ENCODE results near the gene SLX4.
"Not testable (repeated sequence)": the region's sequence is repeated elsewhere in the genome, so short reads cannot be mapped to it uniquely, and the experiment has no call there.

SLX4 gene

DNA sequence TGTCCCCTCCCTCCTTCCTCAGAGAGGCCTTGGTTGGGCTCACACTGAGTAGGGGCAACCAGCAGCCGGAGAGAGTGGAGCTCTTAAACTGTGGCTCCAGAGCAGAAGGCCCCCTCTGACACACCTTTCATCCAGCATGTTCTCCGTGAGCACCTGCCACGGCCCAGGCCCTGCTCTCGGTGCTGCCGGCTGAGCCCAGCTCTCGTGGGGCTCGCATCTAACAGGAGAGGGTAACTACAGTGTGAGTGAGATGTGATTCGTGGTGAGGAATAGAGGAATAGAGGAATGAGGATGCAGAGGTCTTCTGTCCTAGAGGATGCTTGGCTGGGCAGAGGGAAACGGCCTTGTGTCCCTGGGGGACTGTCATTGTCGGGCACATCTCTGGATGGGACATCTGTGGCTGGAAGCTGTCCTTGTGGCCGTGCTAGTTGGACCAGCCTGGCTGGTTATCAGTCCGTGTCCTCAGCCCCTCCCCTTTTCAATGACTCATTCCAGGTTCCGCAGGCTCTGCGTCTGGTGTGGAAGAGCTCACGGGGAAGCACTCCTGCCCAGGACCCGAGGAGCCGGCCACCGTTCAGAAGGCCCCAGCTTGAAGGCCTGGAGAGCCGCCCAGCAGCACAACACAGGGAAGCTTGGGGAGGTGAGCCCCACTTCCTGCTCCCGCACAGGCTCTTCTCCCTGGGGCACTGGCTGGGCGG is 31.1 kb upstream of the SLX4 start:
- DNase-seq (ENCODE audit: extremely low read depth in 1 of 2, low read depth in 1 of 2): no peak

DNA sequence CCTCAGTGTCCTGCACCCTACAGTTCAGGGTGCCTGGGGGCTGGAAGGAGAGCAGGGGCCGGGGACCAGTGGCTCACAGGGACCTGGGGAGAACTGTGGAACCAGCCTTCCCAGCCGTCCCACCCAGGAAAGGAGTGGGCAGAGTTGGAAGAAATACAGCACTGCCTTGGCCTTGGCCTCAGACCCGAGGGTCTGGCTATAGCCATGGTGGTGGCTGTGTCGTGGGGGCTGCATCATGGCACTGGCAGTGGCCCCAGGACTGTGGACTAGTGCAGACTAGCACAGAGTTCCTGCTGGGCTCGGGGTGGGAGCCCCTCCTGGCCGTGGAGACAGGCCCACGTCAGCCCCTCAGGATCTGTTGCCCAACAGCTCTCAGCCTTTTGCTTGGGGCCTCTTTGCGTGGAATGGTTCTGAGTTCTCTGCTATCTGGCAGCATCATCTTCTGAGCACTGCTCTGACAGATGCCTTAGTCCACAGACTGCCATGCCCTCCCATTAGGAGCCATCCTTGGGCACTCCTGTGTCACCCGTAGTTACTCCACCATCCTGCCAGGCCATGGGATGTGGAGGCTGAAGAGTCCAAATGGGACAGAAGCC is 30.5 kb upstream of the SLX4 start:
- DNase-seq (ENCODE audit: extremely low read depth in 1 of 2, low read depth in 1 of 2): no peak

DNA sequence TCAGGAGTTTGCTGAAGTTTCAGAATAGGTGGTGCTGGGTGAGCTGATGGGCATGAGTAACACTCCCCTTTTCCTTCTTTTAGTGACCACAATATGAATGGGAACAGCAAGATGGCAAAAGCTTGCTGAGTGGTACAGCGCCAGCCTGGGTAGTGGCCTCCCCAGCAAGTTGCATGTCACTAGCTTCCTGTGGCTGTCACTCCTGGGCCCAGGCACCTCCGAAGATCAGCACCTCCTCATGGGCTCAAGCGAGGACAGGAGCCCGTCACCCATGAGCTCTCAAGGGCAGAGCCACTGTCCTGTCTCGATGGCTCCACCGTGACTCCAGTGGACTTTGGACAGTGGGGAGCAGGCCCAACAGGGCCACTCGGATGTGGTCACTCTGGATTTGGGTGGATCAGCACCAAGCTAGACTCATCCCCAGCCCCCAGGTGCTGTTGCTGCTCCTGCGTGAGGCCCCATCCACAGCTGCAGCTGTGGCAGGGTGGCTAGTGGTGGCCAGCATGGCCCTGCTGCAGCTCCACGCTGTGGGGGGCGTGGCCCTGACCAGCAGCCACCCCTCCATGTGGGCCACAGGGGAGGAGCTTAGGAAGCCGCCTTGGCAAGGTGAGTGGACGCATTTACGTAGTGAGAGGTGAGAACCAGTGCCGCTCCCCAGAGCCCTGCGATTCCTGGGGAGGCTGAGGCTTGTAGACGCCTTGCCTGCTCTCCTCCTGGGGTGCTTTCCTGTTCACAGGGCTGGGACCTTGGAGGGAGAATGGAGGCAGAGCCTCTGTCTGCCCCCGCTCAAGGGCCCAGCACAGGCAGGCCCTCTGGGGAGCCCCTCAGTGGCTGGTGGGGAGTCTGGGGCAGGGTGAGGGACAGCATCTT is 29.5 kb upstream of the SLX4 start:
- no peak for DNase-seq (ENCODE audit: extremely low read depth in 1 of 2, low read depth in 1 of 2)

DNA sequence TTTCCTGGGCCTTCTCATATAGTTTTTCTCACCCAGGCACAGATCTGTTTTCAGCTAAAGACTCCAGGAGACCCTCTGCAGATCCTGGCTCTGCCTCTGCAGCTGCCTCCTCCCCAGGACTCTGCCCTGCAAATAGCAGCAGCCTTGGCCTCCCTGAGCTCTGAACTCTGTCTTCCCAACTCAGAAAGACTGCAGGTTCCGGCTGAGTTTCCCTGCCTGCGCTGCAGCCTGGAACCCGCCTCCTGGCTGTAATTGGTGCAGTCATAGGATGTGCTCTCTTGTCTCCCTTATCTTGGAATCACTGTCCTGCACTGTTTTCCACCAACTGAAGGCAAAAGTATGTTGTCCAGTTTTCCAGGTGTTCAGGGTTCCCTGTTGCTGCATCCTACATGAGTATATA is 28.8 kb upstream of the SLX4 start:
- DNase-seq (ENCODE audit: extremely low read depth in 1 of 2, low read depth in 1 of 2): no peak

DNA sequence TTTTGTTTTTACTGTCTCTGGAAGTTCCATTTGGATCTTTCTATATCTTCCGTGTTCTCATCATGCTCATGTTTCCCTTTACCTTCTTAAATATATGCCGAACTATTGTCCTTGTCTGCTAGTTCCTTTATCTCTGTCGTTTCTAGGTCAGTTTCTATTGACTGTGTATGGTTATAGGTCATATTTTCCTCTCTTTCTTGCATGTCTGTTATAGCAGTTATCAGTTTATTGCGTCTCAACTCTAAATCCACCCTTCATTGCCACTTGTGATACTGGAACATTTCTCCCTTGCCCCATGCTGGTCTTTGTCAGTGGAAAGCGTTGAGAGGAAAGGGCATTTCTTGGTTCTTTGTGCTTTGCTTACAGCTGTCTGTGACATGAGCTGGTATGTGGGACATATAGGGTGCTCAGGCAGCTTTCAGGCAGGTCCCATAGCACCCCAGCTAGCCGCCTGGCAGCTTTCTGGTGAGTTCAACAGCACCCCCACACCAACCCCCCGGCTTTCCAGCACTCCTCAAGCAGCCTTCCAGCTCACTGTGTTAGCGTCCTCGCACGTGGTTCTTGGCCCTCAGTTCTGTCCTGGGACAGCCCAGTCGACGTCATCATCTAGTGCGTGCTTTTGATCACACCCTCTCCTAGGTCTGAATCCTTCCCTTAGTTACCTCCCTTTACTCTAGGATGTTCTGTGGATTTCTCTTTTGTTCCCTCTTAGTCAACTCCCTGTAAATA is 27.7 kb upstream of the SLX4 start:
- no peak for DNase-seq (ENCODE audit: extremely low read depth in 1 of 2, low read depth in 1 of 2)

DNA sequence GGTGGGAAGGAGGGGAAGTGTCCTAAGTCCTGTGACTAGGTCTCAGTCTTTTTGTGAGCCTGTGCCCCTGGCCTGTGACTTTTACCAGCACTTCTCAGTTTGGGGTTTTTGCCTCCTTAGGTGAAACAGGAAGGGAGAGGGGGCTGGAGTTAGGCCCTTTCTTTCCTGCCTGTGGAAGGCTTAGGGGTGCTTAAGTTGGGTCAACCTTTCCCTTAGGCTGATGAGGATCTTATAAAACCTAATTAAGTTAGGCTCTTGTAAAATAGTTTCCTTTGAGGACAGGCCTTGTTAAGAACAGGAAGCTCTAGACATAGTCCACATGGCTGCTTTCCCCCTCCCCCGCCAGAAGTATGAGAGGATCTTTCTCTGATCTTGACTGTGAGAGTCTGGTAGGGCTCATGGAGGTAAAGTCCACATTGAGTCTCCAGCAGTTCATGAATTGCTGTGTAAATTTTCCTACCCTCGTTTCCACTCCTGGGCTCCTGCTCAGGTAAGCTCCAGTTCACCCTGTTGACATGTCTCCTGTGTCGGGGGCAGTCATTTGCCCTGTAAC is 26.0 kb upstream of the SLX4 start:
- DNase-seq (ENCODE audit: extremely low read depth in 1 of 2, low read depth in 1 of 2): no peak

DNA sequence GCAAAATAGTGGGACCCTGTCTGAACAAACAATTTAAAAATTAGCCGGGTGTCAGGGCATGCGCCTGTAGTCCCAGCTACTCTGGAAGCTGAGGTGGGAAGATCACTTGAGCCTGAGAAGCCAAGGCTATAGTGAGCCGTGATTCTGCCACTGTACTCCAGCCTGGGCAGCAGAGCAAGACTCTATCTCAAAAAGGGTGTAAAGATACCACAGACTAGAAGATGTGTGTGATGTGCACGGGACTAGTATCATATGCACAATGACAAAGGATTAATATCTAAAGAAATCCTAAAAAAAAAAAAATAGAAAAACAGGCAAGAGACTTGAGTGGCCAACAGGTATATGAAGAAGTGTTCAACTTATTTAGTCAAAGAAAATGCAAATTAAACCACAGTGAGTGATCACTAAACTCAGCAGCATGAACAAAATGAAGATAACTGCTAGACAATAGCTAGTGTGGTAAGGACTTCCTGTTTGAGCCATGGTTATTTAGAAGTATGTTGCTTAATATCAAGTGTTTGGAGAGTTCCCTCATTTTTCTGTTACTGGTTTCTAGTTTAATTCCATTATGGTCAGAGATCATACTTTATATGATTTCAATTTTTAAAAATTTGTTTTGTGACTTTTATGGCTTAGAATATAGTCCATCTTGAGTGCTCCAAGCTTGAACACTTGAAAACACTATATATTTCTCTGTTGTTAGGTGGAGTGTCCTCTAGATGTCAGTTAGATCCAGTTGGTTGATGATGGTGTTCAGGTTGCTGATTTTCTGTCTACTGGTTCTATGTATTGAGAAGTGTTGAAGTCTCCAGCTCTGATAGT is 14.7 kb upstream of the SLX4 start:
- no peak for DNase-seq (ENCODE audit: extremely low read depth in 1 of 2, low read depth in 1 of 2)

DNA sequence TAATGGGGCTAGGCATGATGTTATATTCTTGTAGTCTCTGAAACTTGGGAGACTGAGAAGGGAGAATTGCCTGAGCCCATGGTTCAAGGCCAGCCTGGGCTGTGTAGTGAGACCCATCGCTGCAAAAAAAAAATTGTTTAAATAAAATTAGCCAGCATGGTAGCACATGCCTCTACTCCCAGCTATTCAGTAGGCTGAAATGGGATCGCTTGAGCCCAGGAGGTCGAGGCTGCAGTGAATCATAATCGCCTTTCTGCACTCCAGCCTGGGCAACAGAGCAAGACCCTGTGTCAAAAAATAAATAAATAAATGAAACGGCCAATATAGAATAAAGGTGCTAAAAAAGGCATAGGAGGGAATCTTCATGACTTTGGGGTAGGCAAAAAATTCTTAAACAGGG is 13.9 kb upstream of the SLX4 start:
- DNase-seq (ENCODE audit: extremely low read depth in 1 of 2, low read depth in 1 of 2): no peak

DNA sequence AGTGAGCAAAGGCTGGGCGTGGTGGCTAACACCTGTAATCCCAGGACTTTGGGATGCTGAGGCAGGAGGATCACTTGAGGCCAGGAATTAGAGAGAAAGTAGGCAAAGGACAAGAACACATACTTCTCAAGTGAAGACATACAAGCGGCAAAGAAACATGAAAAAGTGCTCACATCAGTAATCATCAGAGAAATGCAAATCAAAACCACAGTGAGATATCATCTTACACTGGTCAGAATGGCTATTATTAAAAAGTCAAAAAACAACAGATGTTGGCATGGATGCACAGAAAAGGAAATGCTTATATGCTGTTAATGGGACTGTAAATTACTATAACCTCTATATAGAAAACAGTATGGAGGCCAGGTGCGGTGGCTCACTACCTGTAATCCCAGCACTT is 12.2 kb upstream of the SLX4 start:
- DNase-seq (ENCODE audit: extremely low read depth in 1 of 2, low read depth in 1 of 2): no peak

DNA sequence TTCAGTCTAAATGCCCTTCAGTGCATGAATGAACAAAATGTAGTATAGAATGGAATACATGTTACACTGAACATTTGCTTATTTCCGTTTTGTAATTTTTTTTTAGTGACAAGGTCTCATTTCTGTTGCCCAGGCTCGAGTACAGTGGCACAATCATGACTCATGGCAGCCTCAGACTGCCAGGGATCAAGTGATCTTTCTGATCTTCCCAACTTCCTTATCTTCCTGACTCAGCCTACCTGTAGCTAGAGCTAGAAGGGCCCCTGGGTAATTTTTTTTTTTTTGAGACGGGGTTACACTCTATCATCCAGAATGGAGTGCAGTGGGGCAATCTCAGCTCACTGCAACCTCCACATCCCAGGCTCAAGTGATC is 7.3 kb upstream of the SLX4 start:
- no peak for DNase-seq (ENCODE audit: extremely low read depth in 1 of 2, low read depth in 1 of 2)

DNA sequence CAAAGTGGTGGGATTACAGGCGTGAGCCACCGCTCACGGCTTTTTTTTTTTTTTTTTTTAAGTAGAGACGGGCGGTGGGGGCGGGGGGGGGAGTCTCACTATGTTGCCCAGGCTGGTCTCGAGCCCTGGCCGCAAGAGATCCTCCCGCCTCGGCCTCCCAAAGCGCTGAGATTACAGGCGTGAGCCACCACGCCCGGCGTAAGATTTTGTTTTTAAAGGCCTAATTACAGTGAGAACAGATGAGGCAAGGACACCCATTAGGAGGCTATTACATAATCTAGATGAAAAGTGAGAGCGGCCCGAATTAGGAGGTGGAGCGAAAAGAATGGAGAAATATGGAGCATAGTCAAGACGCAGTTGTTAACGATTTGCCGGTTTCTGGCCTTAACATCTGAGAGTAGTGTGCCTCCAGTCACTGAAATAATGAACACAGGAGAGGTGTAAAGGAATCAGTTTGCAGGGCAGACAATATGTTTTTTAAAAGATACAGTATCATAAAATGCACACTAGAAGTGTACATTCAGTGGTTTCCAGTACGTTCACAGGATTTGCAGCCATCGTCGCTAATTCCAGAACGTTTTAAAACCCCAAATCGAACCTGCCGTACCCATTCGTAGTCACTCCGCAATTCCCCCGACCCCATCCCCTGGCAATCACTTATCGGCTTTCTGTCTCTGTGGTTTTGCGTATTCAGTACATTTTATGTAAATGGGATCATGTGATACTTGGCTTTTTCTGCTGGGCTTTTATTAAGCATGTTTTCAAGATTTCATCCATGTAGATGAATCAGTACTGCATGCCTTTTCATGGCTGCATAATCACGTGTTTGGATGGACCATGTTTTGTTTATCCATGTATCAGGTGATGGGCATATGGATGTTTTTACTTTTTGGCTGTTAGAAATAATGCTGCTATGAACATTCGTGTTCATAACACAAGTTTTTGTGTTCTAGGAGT is 1.4 kb upstream of the SLX4 start:
- no peak for DNase-seq (ENCODE audit: extremely low read depth in 1 of 2, low read depth in 1 of 2)

DNA sequence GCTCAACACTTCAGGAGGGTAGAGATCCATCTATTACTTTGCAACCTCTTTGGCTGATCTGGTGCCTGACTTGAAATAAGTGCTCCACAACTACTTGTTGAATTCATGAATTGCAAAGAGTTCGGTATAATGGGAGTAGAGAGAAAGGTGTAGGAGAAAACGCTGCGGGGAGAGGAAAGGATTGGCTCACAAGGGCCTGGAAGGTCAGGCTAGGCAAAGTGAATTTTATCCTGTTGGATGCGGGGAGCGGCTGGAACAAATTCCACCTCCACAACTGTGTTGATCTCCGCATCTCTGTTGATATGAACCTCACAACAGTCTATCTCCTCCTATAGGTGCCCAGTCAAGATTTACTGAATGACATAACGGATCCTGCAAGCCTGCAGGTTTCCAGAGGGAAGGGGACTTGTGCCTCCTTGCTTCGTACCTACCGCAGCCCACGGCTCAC is 684 bp downstream of the SLX4 start:
- no peak for DNase-seq (ENCODE audit: extremely low read depth in 1 of 2, low read depth in 1 of 2)

DNA sequence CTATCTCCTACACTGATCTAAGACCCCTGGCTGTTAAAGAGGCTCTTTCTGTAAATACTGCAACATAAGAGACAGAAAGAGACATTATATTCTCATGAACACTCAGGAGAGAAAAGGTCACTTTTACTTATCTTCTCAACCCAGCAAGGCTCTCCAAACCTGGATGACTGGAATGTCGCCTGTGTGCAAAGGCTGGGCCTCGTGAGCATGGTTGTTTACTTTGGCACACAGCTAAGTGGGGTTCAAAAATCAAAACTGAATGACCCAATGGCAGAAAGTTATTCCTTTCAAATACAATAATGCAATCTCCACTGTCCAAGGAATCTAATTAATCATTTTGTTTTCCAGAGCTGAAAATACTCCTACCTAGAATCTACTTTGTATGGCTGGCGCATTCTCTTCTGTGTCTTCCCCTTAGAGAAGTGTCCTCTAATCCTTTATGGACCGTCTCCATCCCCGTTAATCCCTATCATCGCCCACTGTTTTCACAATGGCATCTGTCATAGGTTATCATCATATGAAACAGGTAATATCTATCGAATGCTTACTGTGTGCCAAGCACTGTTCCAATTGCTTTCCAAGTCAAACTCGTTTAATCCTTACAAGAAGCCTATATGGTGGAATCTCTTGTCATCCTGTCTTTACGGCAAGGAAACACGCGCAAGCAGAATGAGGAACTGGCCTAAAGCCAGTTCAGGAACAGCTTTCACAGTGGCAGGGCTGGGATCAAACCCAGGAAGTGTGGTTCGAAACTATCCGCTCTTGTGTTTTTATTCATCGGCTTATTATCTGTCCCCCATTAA is 1.3 kb downstream of the SLX4 start:
- no peak for DNase-seq (ENCODE audit: extremely low read depth in 1 of 2, low read depth in 1 of 2)

DNA sequence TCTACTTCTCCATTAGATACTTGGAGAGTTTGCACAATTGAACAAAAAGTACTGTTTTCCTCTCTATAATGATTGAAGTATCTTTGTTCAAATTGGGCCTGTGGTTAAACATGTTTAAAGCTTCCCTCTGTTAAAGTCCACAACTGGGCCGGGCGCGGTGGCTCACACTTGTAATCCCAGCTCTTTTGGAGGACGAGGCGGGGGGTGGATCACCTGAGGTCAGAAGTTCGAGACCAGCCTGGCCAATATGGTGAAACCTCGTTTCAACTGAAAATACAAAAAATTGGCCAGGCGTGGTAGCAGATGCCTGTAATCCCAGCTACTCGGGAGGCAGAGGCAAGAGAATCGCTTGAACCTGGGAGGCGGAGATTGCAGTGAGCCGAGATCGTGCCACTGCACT is 2.4 kb downstream of the SLX4 start:
- not testable (repeated sequence) for DNase-seq (ENCODE audit: extremely low read depth in 1 of 2, low read depth in 1 of 2)

DNA sequence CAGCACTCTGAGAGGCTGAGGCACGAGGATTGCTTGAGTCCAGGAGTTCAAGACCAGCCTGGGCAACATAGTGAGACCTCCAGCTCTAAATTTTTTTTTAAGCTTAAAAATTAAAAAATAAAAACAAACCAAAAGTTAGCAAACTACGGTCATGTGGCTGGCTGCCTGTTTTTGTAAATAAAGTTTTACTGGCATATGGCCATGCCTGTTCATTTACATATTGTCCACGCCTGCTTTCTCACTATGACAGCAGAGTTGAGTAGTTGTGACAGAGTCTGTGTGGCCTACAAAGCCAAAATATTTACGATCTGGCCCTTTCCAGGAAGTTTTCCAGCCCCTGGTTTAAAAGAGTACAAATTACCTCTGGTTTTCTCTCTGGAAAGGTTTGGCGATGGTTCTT is 3.3 kb downstream of the SLX4 start:
- DNase-seq (ENCODE audit: extremely low read depth in 1 of 2, low read depth in 1 of 2): no peak

DNA sequence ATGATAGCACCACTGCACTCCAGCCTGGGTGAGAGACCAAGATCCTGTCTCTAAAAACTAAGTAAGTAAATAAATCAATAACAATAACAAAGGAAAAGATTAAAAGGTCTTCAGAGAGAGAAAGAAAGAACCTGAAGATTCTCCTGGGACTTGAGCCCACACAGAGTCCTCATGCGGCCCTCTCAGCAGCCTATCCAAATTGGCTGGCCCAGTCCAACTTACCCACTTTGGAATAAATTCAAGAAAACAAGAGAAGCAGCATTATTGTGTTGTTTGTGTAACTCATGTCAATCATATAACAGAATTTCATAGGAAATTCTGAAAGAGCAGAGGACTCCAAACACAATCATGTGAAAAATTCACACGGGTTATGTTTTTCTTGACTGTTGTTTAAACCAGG is 3.8 kb downstream of the SLX4 start:
- no peak for DNase-seq (ENCODE audit: extremely low read depth in 1 of 2, low read depth in 1 of 2)

DNA sequence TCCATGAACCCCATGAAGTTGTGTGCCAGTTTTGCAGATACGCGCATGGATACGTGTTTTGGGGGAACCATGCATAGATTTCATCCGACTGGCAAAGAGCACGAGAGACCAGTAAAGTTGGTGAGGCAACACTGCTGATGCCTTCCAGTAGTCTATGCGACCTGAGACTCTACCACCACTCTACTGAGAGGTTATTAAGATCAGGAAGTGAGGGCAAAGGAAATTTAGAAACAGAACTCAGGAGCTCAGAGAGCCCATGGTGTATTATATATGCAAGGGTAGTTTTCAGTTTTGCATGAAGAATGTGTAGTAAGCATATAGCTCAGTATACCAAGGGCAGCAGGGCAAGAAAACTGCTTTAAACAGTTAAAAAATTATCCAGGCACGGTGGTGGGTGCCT is 4.2 kb downstream of the SLX4 start:
- DNase-seq (ENCODE audit: extremely low read depth in 1 of 2, low read depth in 1 of 2): no peak

DNA sequence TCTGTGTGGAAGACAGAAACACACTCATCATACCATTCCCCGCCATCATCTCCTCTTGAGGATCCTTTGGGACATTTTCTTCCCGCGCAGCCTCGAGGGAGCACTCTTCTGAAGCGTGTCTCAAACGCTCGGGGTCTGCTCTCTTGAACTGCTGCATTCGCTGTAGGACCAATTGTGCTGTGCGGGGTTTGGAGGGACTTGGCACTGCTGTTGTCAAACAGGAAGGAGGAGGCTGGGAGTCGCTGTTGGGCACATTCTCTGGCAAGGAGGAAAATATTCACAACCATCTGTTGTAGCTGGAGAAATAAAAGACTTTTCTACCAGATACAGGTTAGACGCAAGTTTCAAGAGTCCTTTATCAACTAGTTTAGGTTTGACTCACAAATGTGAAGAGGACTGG is 5.0 kb downstream of the SLX4 start:
- no peak for DNase-seq (ENCODE audit: extremely low read depth in 1 of 2, low read depth in 1 of 2)

Measured in activated CD8-positive, alpha-beta memory T cell treated with anti-CD3 and anti-CD28 coated beads for 1 hour (primary cell).